SK-N-SH treated with all-trans-retinoic acid at 6 μM for 48 hours (cell line): ENCODE data around the gene RNF135.

ENCODE experiments used
- ATAC-seq: fragments of 200-7000 bp; cut with Tn5 transposase; 3 replicates; pipeline ENCODE4 v1.9.1; 2020; ENCODE audit warnings: mild to moderate bottlenecking, moderate library complexity
- ARNTL ChIP-seq: fragments of 450-650 bp; formaldehyde crosslinking; IDR thresholded peaks from 2 replicates; pipeline ENCODE4 v1.5.0; 2020; ENCODE audit warnings: low read depth, mild to moderate bottlenecking, moderate library complexity, borderline replicate concordance
- BACH2 ChIP-seq: fragments of 250-450 bp; sonication (Bioruptor Pico); IDR thresholded peaks from 2 replicates; pipeline ENCODE4 v1.9.0; 2021; ENCODE audit warnings: mild to moderate bottlenecking, borderline replicate concordance
- CREB5 ChIP-seq: fragments of 250-450 bp; sonication (Bioruptor Pico); IDR thresholded peaks from 2 replicates; pipeline ENCODE4 v1.5.1; 2020; ENCODE audit warnings: low read depth, mild to moderate bottlenecking, moderate library complexity
- CSRNP3 ChIP-seq: fragments of 250-450 bp; sonication (Bioruptor Pico); IDR thresholded peaks from 2 replicates; pipeline ENCODE4 v1.5.1; 2021; ENCODE audit warnings: mild to moderate bottlenecking, moderate library complexity
- ESRRG ChIP-seq: fragments of 250-450 bp; sonication (Bioruptor Pico); IDR thresholded peaks from 2 replicates; pipeline ENCODE4 v1.6.1; 2021; ENCODE audit warnings: mild to moderate bottlenecking
- GLIS3 ChIP-seq: fragments of 250-450 bp; sonication (Bioruptor Pico); IDR thresholded peaks from 2 replicates; pipeline ENCODE4 v1.5.0; 2020; ENCODE audit warnings: mild to moderate bottlenecking, moderate library complexity
- ISL1 ChIP-seq: fragments of 250-450 bp; sonication (Bioruptor Pico); IDR thresholded peaks from 2 replicates; pipeline ENCODE4 v2.1.2; 2022; ENCODE audit warnings: mild to moderate bottlenecking, moderate library complexity
- OSR1 ChIP-seq: fragments of 250-450 bp; sonication (Bioruptor Pico); IDR thresholded peaks from 2 replicates; pipeline ENCODE4 v1.8.0; 2022; ENCODE audit warnings: moderate library complexity, mild to moderate bottlenecking, inconsistent platforms
- PATZ1 ChIP-seq: fragments of 250-450 bp; sonication (Bioruptor Pico); IDR thresholded peaks from 2 replicates; pipeline ENCODE4 v1.8.0; 2020; ENCODE audit warnings: mild to moderate bottlenecking, moderate library complexity, borderline replicate concordance
- POU6F1 ChIP-seq: fragments of 250-450 bp; sonication (Bioruptor Pico); IDR thresholded peaks from 2 replicates; pipeline ENCODE4 v1.8.0; 2021; ENCODE audit warnings: low read depth, mild to moderate bottlenecking, moderate library complexity, borderline replicate concordance
- PPARA ChIP-seq: fragments of 250-450 bp; sonication (Bioruptor Pico); IDR thresholded peaks from 2 replicates; pipeline ENCODE4 v1.5.0; 2020; ENCODE audit warnings: mild to moderate bottlenecking, borderline replicate concordance
- RARB ChIP-seq: fragments of 250-450 bp; sonication (Bioruptor Pico); IDR thresholded peaks from 2 replicates; pipeline ENCODE4 v1.8.0; 2021; ENCODE audit warnings: mild to moderate bottlenecking, moderate library complexity
- SNAI2 ChIP-seq: fragments of 250-450 bp; sonication (Bioruptor Pico); IDR thresholded peaks from 2 replicates; pipeline ENCODE4 v1.5.0; 2020; ENCODE audit warnings: mild to moderate bottlenecking, moderate library complexity
- TCF4 ChIP-seq: fragments of 250-450 bp; sonication (Bioruptor Pico); IDR thresholded peaks from 2 replicates; pipeline ENCODE4 v1.8.0; 2021; ENCODE audit warnings: mild to moderate bottlenecking, moderate library complexity, borderline replicate concordance
- TOX ChIP-seq: fragments of 250-450 bp; sonication (Bioruptor Pico); IDR thresholded peaks from 2 replicates; pipeline ENCODE4 v1.8.0; 2021; ENCODE audit warnings: mild to moderate bottlenecking, moderate library complexity, borderline replicate concordance
- TSHZ2 ChIP-seq: fragments of 250-450 bp; sonication (Bioruptor Pico); IDR thresholded peaks from 2 replicates; pipeline ENCODE4 v1.5.0; 2020; ENCODE audit warnings: mild to moderate bottlenecking, moderate library complexity
- ZC3H10 ChIP-seq: fragments of 250-450 bp; sonication (Bioruptor Pico); IDR thresholded peaks from 2 replicates; pipeline ENCODE4 v1.5.1; 2021; ENCODE audit warnings: mild to moderate bottlenecking, moderate library complexity
- ZFP3 ChIP-seq: fragments of 250-450 bp; sonication (Bioruptor Pico); IDR thresholded peaks from 2 replicates; pipeline ENCODE4 v1.5.0; 2020; ENCODE audit warnings: mild to moderate bottlenecking, moderate library complexity
- ZFP30 ChIP-seq: fragments of 450-650 bp; formaldehyde crosslinking; IDR thresholded peaks from 2 replicates; pipeline ENCODE4 v1.5.0; 2022; ENCODE audit warnings: mild to moderate bottlenecking, moderate library complexity
- ZNF565 ChIP-seq: fragments of 450-650 bp; formaldehyde crosslinking; conservative IDR thresholded peaks from 2 replicates; pipeline ENCODE4 v1.5.0; 2020; ENCODE audit warnings: low read depth, mild to moderate bottlenecking, moderate library complexity
- ZNF70 ChIP-seq: fragments of 450-650 bp; formaldehyde crosslinking; IDR thresholded peaks from 2 replicates; pipeline ENCODE4 v1.5.0; 2020; ENCODE audit warnings: mild to moderate bottlenecking, moderate library complexity
- ZNF8 ChIP-seq: fragments of 450-650 bp; formaldehyde crosslinking; IDR thresholded peaks from 2 replicates; pipeline ENCODE4 v1.5.0; 2020; ENCODE audit warnings: mild to moderate bottlenecking, moderate library complexity

Gene RNF135

GRCh38 chr17:30926516-30926915 lies 44.3 kb upstream of the RNF135 start:
- ATAC-seq: no peak
- TF ChIP-seq GLIS3 (CRISPR knock-in tag) (no peak), ZNF8 (no peak), ZNF565 (CRISPR knock-in tag) (no peak), TSHZ2 (CRISPR knock-in tag) (no peak), RARB (CRISPR knock-in tag) (no peak), ARNTL (CRISPR knock-in tag) (no peak), ESRRG (no peak), OSR1 (no peak), PPARA (CRISPR knock-in tag) (no peak), ZFP30 (CRISPR knock-in tag) (no peak), TCF4 (no peak)

- TF ChIP-seq ZC3H10: no peak
- TF ChIP-seq ISL1 (CRISPR knock-in tag): no peak
- TF ChIP-seq BACH2 (CRISPR knock-in tag): no peak
- no peak for TF ChIP-seq PATZ1 (CRISPR knock-in tag)
- no peak for TF ChIP-seq CREB5 (CRISPR knock-in tag)
- TF ChIP-seq ESRRG: no peak
- no peak for TF ChIP-seq TOX (CRISPR knock-in tag)
- no peak for TF ChIP-seq TCF4
- no peak for TF ChIP-seq GLIS3 (CRISPR knock-in tag)
- no peak for TF ChIP-seq CSRNP3 (CRISPR knock-in tag)
- no peak for TF ChIP-seq OSR1
- TF ChIP-seq ARNTL (CRISPR knock-in tag): no peak
- TF ChIP-seq ZNF70 (CRISPR knock-in tag): no peak
- no peak for TF ChIP-seq ZFP30 (CRISPR knock-in tag)
- no peak for TF ChIP-seq SNAI2 (CRISPR knock-in tag)
- no peak for TF ChIP-seq ZNF565 (CRISPR knock-in tag)
- no peak for TF ChIP-seq ZFP3
- no peak for TF ChIP-seq POU6F1 (CRISPR knock-in tag)
- no peak for TF ChIP-seq RARB (CRISPR knock-in tag)
- no peak for TF ChIP-seq TSHZ2 (CRISPR knock-in tag)
- ATAC-seq: no peak
These were observed 43.1 kb upstream of the RNF135 start for GRCh38 chr17:30927756-30928155.
